Activated CD8-positive, alpha-beta T cell treated with anti-CD3 and anti-CD28 coated beads, Interleukin-2, amount 10 ng/mL, durations not matched to agents 7 days and 5 days (primary cell): ENCODE data around the gene FNDC5. TPM values are rescaled to one million over a fixed set of nuclear protein-coding genes. Genes with fewer than 3 reads are reported as not detected.

Experiments used
- ATAC-seq: fragments of 150-1000 bp; cut with Tn5 transposase; one replicate; pipeline ENCODE4 v1.10.0; 2021; ENCODE audit warnings: moderate library complexity
- CTCF ChIA-PET: fragments of 350-600 bp; sonication (Branson Sonifier 250); formaldehyde crosslinking; loops from one replicate; lab custom pipeline; 2021; ENCODE audit warnings: antibody characterized with exemption; lab: Charles Lee
- POLR2A ChIA-PET: fragments of 350-600 bp; sonication (Branson Sonifier 250); formaldehyde crosslinking; loops from one replicate; lab custom pipeline; 2021; ENCODE audit warnings: antibody characterized with exemption; lab: Charles Lee
- DNase-seq: peaks from one replicate; pipeline ENCODE4 v3.0.0-alpha.2; 2020
- H3K27ac Mint-ChIP-seq: one replicate; pipeline ENCODE4 v1.8.0; 2021; ENCODE audit warnings: mild to moderate bottlenecking, mixed read lengths
- H3K27me3 Mint-ChIP-seq: one replicate; pipeline ENCODE4 v1.8.0; 2021; ENCODE audit warnings: low read depth, mixed read lengths
- H3K36me3 Mint-ChIP-seq: one replicate; pipeline ENCODE4 v1.8.0; 2021; ENCODE audit warnings: low read depth, mixed read lengths
- H3K4me1 Mint-ChIP-seq: one replicate; pipeline ENCODE4 v1.8.0; 2021; ENCODE audit warnings: low read depth, mixed read lengths
- H3K4me3 Mint-ChIP-seq: one replicate; pipeline ENCODE4 v1.8.0; 2021; ENCODE audit warnings: mild to moderate bottlenecking, mixed read lengths
- H3K9me3 Mint-ChIP-seq: one replicate; pipeline ENCODE4 v1.8.0; 2022; ENCODE audit warnings: mixed read lengths; ENCODE audit not compliant: insufficient read depth
- total RNA-seq, 2 experiments: library from RNA; stranded (reverse); gene quantifications; one replicate each; pipeline ENCODE4 v1.2.3, GENCODE V29; 2021

Gene FNDC5
- total RNA-seq, 2 experiments from 2014 or later: not detected

DNA sequence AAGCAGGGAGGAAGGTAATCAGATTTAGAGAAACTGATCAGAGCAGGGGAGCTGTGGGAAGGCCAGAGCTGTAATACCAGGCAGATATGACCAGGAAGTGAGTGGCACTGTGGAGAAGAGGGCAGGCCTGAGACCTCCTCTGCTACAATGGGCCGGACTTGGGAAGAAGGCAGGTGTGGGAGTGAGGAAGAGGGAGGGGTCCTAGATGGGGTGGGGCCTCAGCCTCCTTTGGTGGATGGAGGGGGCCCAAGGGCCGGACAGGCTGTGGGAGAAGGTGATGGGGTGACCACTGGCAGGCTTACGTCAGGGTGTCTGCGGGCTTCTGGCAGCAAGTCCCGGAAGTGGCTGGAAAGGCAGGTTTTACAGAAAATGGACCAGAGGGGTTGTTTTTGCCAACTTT lies 10.6 kb upstream of the FNDC5 start:
- H3K36me3 Mint-ChIP-seq: no peaks in the 10 kb centered on the region
- H3K9me3 Mint-ChIP-seq: no peaks in the 10 kb centered on the region
- ChIA-PET CTCF (interaction anchor here (0.9 to 2.1 kb wide), 2 partner anchors 10 to 11 kb away, joined by 3 to 8 read pairs; no protein-coding TSS in a partner anchor), POLR2A (no interaction called here)
- ATAC-seq (no peak), DNase-seq (no peak)
- H3K27ac Mint-ChIP-seq: no peak overlapping the region
- peaks cover 33% of the 10 kb centered on the region for H3K27me3 Mint-ChIP-seq
- H3K4me3 Mint-ChIP-seq: no peak overlapping the region
- H3K4me1 Mint-ChIP-seq: peaks cover 3% of the 10 kb centered on the region

DNA sequence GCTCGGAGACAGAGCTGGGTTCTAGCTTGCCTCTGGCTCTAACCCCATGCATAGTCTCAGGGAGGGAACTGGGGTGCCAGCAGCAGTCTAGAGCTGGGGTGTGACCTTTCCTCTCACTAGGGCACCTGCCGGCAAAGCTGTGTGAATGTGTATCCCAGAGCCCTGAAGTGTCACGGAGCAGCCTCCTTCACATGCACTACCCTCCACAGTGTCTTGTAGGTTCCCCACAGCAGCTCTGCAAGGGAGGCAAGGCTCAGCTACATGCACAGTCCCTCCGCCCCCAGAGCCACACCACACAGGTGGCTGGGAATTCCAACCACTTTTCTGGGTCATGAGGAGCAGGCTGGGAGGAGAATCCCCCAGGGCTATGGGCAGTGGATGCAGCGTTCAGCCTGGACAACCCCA lies 7.9 kb upstream of the FNDC5 start:
- Mint-ChIP-seq H3K27me3 (peaks cover 28% of the 10 kb centered on the region), H3K36me3 (no peaks in the 10 kb centered on the region), H3K4me3 (no peak overlapping the region), H3K9me3 (no peaks in the 10 kb centered on the region), H3K27ac (no peak overlapping the region), H3K4me1 (no peaks in the 10 kb centered on the region)
- ChIA-PET CTCF (interaction anchor here (1.0 kb wide), 2 partner anchors 68 to 209 kb away, joined by 3 read pairs; no protein-coding TSS in a partner anchor), POLR2A (no interaction called here)
- DNase-seq: no peak
- no peak for ATAC-seq

DNA sequence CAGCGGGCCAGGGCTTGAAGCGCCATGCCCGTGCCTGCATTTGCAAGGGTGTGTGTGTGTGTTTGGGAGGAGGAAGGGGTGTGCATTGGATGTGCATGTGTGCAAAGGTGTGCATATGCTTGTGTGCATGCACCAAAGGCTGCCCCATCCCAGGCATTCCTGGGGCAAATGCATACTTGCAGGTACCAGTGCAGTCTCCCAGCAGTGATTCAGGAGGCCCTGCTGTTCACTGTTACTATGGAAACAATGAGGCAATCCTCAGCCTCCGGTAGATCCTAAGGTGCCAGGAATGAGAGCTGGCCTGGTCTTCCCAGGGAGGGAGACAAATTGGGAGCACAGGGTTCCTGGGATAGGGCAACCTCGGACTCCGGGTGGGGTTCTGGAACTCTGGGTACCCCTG lies 7.5 kb upstream of the FNDC5 start:
- CTCF ChIA-PET: interaction anchor here (1.0 kb wide), 2 partner anchors 68 to 210 kb away, joined by 3 read pairs; no protein-coding TSS in a partner anchor
- Mint-ChIP-seq H3K27ac (no peak overlapping the region), H3K36me3 (no peaks in the 10 kb centered on the region)

DNA sequence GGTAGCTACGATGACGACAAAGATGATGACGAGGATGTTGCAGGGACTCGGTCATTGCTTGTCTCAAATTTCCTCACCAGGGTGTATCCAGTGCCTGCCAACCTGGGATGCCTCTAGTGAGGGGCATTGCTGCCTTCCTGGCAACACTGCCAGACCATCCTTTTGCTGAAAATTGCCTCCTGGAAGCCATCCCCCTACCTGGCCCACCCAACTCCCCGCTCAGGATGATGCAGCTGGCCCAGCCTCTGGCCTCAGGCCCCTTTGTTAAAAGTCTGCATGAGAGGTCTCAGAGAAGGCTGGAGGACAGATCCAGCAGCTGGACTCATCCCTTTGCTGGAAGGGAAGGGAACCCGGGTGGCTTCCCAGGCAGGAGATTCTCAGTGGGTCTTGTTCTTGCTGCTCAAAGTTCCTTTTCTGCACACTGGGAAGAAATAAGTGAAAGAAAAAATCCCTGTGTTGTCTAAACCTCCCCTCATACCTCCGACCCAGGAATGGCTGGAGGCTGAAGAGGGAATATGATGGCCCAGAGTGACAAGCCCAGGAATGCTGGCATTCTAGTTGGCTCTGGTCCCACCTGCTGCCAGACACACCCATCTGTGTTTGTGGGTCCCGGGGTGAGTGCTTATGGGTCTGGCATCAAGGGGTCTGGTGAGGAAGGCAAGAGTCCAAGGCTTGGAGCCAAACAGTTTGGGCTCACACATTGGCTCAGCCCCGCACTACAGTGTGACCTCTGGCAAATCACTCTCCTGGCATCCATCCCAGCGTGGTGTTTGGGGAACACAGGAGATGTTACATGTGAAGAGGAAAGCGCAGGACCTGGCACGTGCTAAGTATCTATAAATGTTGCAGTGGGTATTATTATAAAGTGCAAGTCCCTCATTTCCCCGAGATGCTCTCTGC lies 6.7 kb upstream of the FNDC5 start:
- ChIA-PET CTCF (interaction anchor here (0.9 to 6.7 kb wide), 13 partner anchors 9 to 216 kb away, joined by 3 to 72 read pairs (median 5); partner anchors contain the start of genes AZIN2 and HPCA), POLR2A (no interaction called here)
- peaks cover 28% of the 10 kb centered on the region for H3K27me3 Mint-ChIP-seq
- ATAC-seq (no peak), DNase-seq (no peak)
- peaks cover 3% of the 10 kb centered on the region for H3K4me1 Mint-ChIP-seq
- H3K36me3 Mint-ChIP-seq: no peaks in the 10 kb centered on the region
- H3K27ac Mint-ChIP-seq: no peak overlapping the region
- no peaks in the 10 kb centered on the region for H3K9me3 Mint-ChIP-seq
- H3K4me3 Mint-ChIP-seq: no peak overlapping the region

More for the DNA sequence above, 7.5 kb upstream of the FNDC5 start:
- Mint-ChIP-seq H3K4me3 (no peak overlapping the region), H3K27me3 (peaks cover 24% of the 10 kb centered on the region), H3K4me1 (no peaks in the 10 kb centered on the region), H3K9me3 (no peaks in the 10 kb centered on the region)
- DNase-seq: no peak
- POLR2A ChIA-PET: no interaction called here
- ATAC-seq: no peak

DNA sequence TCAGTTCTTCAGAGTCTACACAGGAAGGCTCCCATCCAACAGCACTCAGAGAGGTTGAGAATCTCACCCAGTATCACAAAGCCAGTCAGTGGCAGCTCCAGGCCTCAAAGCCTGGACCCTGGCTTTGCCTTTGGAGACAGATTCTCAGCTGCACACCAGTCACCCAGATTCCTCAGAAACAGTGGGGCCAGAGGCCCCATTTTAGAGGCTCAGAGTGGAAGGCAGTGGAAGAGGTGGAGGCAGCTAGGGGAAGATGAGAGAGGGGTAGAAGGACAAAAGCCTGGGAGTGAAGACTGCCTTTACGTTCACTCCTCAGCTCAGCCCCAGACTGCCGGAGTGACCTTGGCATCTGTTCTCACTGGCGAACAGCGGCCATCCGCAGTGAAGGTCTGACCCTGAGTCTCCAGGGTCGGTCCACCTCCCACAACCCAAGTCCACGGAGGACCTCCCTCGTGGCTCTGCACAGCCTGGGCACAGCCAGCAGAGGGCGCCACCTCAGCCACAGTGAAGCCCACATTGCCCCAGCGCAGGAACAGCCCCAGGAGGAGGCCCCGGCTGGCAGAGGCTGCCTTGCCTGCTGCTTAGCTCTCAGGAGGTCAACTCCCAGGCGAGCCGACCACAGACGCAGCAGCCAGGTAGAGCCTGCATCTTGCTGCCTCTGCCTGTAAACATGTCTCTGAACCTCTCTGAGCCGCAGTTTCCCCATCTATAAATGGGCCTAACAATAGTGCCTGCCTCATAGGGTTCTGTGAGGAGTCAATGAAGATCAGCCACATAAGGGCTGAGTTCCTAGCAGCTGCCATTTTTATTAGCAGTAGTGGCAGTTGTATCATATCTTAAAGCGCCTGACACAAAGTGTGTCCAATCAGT lies 5.9 kb upstream of the FNDC5 start:
- ATAC-seq: peak; percentile 80
- ChIA-PET POLR2A (no interaction called here), CTCF (interaction anchor here (0.8 to 6.7 kb wide), 18 partner anchors 9 to 217 kb away, joined by 3 to 72 read pairs (median 4); partner anchors contain the start of genes AZIN2 and HPCA)
- no peaks in the 10 kb centered on the region for H3K36me3 Mint-ChIP-seq
- H3K4me1 Mint-ChIP-seq: peaks cover 3% of the 10 kb centered on the region
- peak; percentile 73 for DNase-seq
- no peak overlapping the region for H3K27ac Mint-ChIP-seq
- peaks cover 36% of the 10 kb centered on the region for H3K27me3 Mint-ChIP-seq
- H3K9me3 Mint-ChIP-seq: no peaks in the 10 kb centered on the region
- no peak overlapping the region for H3K4me3 Mint-ChIP-seq

DNA sequence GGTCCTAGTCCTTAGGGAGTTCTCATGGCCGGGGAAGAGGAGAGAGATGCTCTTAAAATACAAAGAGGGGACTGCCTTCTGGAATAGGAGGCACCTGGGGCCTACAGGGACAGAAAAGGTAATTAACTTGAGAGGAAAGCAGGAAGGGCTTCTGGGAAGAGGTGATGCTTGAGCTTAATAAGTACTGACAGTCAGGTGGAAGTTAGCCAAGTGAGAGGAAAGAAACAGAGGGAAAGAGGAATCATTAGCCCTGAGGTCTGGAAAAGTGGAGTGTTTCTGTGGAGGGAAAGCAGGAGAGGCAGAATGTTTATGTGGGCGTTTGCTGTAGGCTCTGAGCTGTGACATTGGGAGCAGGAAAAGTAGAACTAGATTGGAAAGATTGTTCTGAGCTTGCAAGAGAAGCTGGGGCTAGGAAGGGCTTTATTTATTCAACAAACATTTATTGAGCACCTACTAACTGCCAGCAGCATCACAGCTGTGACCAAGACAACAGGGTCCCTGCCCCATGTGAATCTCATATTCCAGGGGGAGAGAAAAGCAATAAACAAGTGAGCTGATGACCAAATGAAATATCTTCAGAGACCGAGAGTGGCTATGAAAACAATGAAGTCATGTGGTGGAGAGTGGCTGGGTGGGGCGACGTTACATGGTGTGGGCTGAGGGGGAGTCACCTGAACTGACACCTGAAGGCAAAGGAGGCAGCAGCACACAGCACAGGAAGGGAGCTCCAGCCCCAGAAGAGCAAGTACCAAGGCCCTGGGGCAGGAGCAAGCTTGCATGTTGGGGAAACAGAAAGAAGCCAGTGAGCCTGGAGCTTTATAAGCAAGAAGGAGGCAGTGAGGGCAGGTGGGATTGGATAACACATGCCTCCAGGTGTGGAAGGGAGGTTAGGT lies 4.4 kb upstream of the FNDC5 start:
- no peaks in the 10 kb centered on the region for H3K9me3 Mint-ChIP-seq
- POLR2A ChIA-PET: no interaction called here
- CTCF ChIA-PET: interaction anchor here (0.9 to 6.7 kb wide), 12 partner anchors 11 to 355 kb away, joined by 3 to 72 read pairs (median 6); partner anchors contain the start of gene HPCA
- peaks cover 10% of the 10 kb centered on the region for H3K4me1 Mint-ChIP-seq
- no peaks in the 10 kb centered on the region for H3K36me3 Mint-ChIP-seq
- no peak for DNase-seq
- H3K27ac Mint-ChIP-seq: no peak overlapping the region
- no peak for ATAC-seq
- no peak overlapping the region for H3K4me3 Mint-ChIP-seq
- H3K27me3 Mint-ChIP-seq: peaks cover 41% of the 10 kb centered on the region

DNA sequence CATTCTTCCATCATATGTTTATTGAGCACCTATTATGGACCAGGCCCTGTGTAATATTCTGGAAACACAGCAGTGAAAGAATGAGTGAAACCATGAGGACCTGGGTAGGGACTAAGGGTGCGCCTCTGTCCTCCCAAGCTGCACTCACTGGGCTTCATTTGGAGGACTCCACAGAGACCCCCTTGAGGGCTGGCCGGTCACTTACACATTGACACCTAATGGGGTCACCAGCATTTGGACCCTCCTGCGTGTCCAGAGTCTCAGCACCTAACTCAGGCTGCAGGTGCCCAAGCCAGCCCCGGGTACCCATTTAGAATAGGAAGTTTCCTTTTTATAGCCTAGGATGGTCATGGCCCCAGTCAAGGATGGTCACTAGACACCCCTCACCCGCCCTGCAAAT lies 2.8 kb upstream of the FNDC5 start:
- peaks cover 10% of the 10 kb centered on the region for H3K4me1 Mint-ChIP-seq
- ChIA-PET POLR2A (no interaction called here), CTCF (interaction anchor here (0.6 to 6.7 kb wide), 12 partner anchors 19 to 353 kb away, joined by 3 to 72 read pairs (median 4); partner anchors contain the start of gene AZIN2)
- H3K27ac Mint-ChIP-seq: no peak overlapping the region
- no peaks in the 10 kb centered on the region for H3K9me3 Mint-ChIP-seq
- H3K27me3 Mint-ChIP-seq: peaks cover 51% of the 10 kb centered on the region
- ATAC-seq (no peak), DNase-seq (no peak)
- H3K4me3 Mint-ChIP-seq: no peak overlapping the region
- no peaks in the 10 kb centered on the region for H3K36me3 Mint-ChIP-seq

DNA sequence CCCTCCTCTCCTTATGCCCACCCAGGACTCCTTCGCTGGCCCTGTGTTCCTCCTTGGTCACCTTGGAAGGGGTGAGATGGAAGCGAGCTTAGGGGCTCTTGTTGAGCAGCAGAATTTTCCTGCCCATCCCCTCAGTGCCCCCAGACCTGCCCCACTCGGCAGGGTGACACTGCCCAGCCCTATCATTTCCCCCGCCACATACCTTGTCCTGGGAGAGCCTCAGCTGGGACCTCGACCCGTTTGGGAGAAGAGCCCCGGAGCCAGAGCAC lies 1.4 kb upstream of the FNDC5 start:
- H3K36me3 Mint-ChIP-seq: no peaks in the 10 kb centered on the region
- CTCF ChIA-PET: interaction anchor here (1.0 to 6.7 kb wide), 12 partner anchors 9 to 472 kb away, joined by 3 to 72 read pairs (median 6); no protein-coding TSS in a partner anchor
- H3K4me3 Mint-ChIP-seq: no peak overlapping the region
- no peak overlapping the region for H3K27ac Mint-ChIP-seq
- H3K27me3 Mint-ChIP-seq: peaks cover 45% of the 10 kb centered on the region
- peaks cover 10% of the 10 kb centered on the region for H3K4me1 Mint-ChIP-seq
- POLR2A ChIA-PET: no interaction called here
- no peaks in the 10 kb centered on the region for H3K9me3 Mint-ChIP-seq
- ATAC-seq (no peak), DNase-seq (no peak)

DNA sequence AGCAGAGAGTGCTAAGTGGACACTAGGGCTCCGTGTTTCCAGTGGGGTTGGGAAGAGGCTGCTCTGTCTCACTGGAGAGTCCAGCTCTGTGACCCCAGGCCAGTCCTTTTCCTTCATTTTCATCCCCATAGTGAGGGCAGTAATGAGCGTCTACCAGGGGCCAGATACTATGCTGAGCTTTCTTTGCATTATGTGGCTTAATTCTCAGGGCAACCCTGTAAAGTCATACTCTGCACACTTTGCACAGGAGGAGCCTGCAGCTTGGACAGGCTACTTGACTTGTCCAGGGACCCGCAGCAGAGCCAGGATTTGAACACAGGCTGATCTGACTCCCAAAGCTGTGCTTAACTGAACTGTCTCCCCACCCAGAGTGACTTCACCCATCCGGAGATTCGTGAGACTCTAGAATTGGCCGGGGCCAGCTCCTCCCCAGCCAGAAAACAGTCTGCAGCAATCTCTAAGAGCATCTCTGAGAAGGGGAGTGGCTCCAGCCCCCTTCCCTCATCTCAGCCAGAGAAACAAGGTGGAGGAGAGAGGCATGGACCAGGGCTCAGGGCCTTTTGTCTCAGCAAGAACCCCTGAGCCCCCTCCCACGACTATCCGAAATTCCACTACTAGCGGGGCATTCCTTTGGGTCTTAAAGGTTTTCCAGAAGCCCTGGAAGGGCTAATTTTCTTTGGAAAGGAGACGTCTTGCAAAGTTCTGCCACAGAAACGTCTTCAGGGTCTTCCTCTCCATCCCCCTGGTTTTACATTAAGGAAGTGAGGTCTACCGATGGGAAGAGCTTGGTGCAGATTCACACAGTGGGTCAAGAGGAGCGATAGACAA lies 866 bp upstream of the FNDC5 start:
- no peak for ATAC-seq
- DNase-seq: no peak
- peaks cover 10% of the 10 kb centered on the region for H3K4me1 Mint-ChIP-seq
- H3K9me3 Mint-ChIP-seq: no peaks in the 10 kb centered on the region
- H3K36me3 Mint-ChIP-seq: no peaks in the 10 kb centered on the region
- peaks cover 45% of the 10 kb centered on the region for H3K27me3 Mint-ChIP-seq
- no peak overlapping the region for H3K27ac Mint-ChIP-seq
- POLR2A ChIA-PET: no interaction called here
- CTCF ChIA-PET: interaction anchor here (0.9 to 6.7 kb wide), 14 partner anchors 9 to 471 kb away, joined by 3 to 72 read pairs (median 4); no protein-coding TSS in a partner anchor
- no peak overlapping the region for H3K4me3 Mint-ChIP-seq

DNA sequence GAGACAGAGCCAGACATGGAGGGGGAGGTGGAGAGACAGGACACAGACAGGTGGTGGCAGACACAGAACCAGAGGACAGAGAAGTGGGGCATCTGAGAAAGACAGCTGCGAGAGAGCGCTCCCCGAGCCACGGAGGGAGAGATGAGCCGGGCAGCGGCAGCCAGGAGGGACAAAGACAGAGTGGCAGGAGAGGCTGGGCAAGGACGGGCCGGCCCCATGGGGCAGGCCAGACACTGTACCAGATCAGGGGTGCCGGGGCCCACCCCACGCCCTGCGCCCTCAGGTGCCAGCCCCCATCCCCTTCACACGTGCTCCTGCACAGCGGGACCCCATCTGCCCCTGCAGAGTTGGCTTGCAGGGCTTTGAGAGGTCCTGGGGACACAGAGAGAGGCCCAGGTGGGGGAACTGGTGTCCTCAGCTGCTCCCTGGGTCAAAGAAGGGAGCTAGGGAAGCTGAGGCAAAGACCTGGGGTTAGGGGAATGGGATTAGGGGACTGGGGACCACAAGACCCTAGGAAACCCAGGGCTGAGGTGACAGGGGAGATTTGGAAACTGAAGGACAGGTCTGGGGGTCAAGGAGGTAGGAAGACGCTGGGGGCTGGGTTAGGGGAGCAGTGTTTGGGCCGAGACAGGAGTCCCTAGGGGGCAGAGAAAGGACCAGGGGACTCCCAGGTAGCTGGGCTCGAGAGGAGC lies 643 bp downstream of the FNDC5 start:
- no peak overlapping the region for H3K27ac Mint-ChIP-seq
- POLR2A ChIA-PET: no interaction called here
- H3K36me3 Mint-ChIP-seq: peaks cover 3% of the 10 kb centered on the region
- no peak overlapping the region for H3K4me3 Mint-ChIP-seq
- CTCF ChIA-PET: no interaction called here
- H3K9me3 Mint-ChIP-seq: no peaks in the 10 kb centered on the region
- peaks cover 10% of the 10 kb centered on the region for H3K4me1 Mint-ChIP-seq
- peaks cover 35% of the 10 kb centered on the region for H3K27me3 Mint-ChIP-seq
- DNase-seq (no peak), ATAC-seq (no peak)
